CD4-positive, alpha-beta T cell treated with Interferon alpha-2 for 1 hour (primary cell): Measurements from ENCODE around the gene RPL19.

Experiments used
- DNase-seq, 2 donors: peaks; one replicate each; pipeline ENCODE4 v3.0.0-alpha.2; 2020 to 2022

The RPL19 gene

GRCh38 chr17:39225308-39225958 is 25.4 kb downstream of the RPL19 start, which contains the start of gene STAC2:
Gene STAC2 (minus strand): TSS chr17:39225945. CDS start chr17:39225502, 443 bp downstream.
- peak in 1 of 2 donors; percentile 28 for DNase-seq

GRCh38 chr17:39225959-39226683 is 26.0 kb downstream of the RPL19 start:
- DNase-seq, result peak; percentile 59 to 62

- DNase-seq, result no peak
Observed at GRCh38 chr17:39227364-39227919, 27.4 kb downstream of the RPL19 start.

- no peak for DNase-seq
Observed at GRCh38 chr17:39229274-39229913, 29.3 kb downstream of the RPL19 start.

GRCh38 chr17:39230361-39230760 is 30.3 kb downstream of the RPL19 start:
- no peak for DNase-seq

GRCh38 chr17:39231091-39231561 is 31.0 kb downstream of the RPL19 start:
- DNase-seq, result no peak

GRCh38 chr17:39231591-39232551 is 31.8 kb downstream of the RPL19 start:
- peak; percentile 63 to 70 for DNase-seq

GRCh38 chr17:39235555-39236449 is 35.7 kb downstream of the RPL19 start:
- peak; percentile 55 to 76 for DNase-seq

GRCh38 chr17:39236450-39236927 is 36.4 kb downstream of the RPL19 start:
- DNase-seq, result no peak

GRCh38 chr17:39236981-39237441 is 36.9 kb downstream of the RPL19 start:
- DNase-seq, result no peak

- DNase-seq, result no peak
Observed at GRCh38 chr17:39237586-39237985, 37.5 kb downstream of the RPL19 start.

- peak; percentile 84 to 91 for DNase-seq
Observed at GRCh38 chr17:39238311-39238972, 38.4 kb downstream of the RPL19 start.

GRCh38 chr17:39239640-39240314 is 39.7 kb downstream of the RPL19 start:
- peak; percentile 66 to 82 for DNase-seq

GRCh38 chr17:39240631-39241030 is 40.5 kb downstream of the RPL19 start:
- DNase-seq, result no peak

- no peak for DNase-seq
Observed at GRCh38 chr17:39243155-39243554, 43.1 kb downstream of the RPL19 start.

- DNase-seq, result no peak
Observed at GRCh38 chr17:39244016-39244599, 44.0 kb downstream of the RPL19 start.

- peak; percentile 79 to 87 for DNase-seq
Observed at GRCh38 chr17:39244600-39245570, 44.8 kb downstream of the RPL19 start.

- DNase-seq, result no peak
Observed at GRCh38 chr17:39246274-39246673, 46.2 kb downstream of the RPL19 start.
